ENCODE measurements around the gene SDF4. TPM values are rescaled to one million over a fixed set of nuclear protein-coding genes. Genes with fewer than 3 reads are reported as not detected.

Gene SDF4
- total RNA-seq, 2 experiments from 2014 or later: 96.9 to 99.3 TPM

GRCh38 chr1:1212780-1213344 lies 18.9 kb downstream of the SDF4 start:
- CTCF ChIA-PET: interaction anchor here (1.2 kb wide), 1 partner anchor 90 kb away, joined by 5 read pairs; no protein-coding TSS in a partner anchor
- Mint-ChIP-seq H3K36me3 (ENCODE audit: low read depth) (peaks cover 12% of the 10 kb centered on the region), H3K4me3 (no peak overlapping the region), H3K27me3 (ENCODE audit: low read depth) (no peaks in the 10 kb centered on the region), H3K9me3 (ENCODE audit: insufficient read depth) (no peaks in the 10 kb centered on the region), H3K27ac (peak overlapping the region; percentile 34), H3K4me1 (ENCODE audit: low read depth) (peaks cover 52% of the 10 kb centered on the region)
- POLR2A ChIA-PET: interaction anchor here (0.7 to 0.9 kb wide), 2 partner anchors 14 to 18 kb away, joined by 3 to 4 read pairs; no protein-coding TSS in a partner anchor
- peak; percentile 46 for ATAC-seq
- peak; percentile 77 for DNase-seq

GRCh38 chr1:1211541-1212441 lies 20.0 kb downstream of the SDF4 start:
- ChIA-PET CTCF (interaction anchor here (0.5 kb wide), 1 partner anchor 47 kb away, joined by 3 read pairs; no protein-coding TSS in a partner anchor), POLR2A (interaction anchor here (0.9 kb wide), 1 partner anchor 19 kb away, joined by 4 read pairs; no protein-coding TSS in a partner anchor)
- H3K27me3 Mint-ChIP-seq (ENCODE audit: low read depth): no peaks in the 10 kb centered on the region
- H3K4me1 Mint-ChIP-seq (ENCODE audit: low read depth): peaks cover 56% of the 10 kb centered on the region
- peak overlapping the region; percentile 18 for H3K4me3 Mint-ChIP-seq
- H3K27ac Mint-ChIP-seq: no peak overlapping the region
- DNase-seq: no peak
- H3K9me3 Mint-ChIP-seq (ENCODE audit: insufficient read depth): no peaks in the 10 kb centered on the region
- ATAC-seq: no peak
- peaks cover 6% of the 10 kb centered on the region for H3K36me3 Mint-ChIP-seq (ENCODE audit: low read depth)

- DNase-seq: no peak
- Mint-ChIP-seq H3K4me1 (ENCODE audit: low read depth) (peaks cover 55% of the 10 kb centered on the region), H3K4me3 (no peak overlapping the region), H3K36me3 (ENCODE audit: low read depth) (no peaks in the 10 kb centered on the region), H3K9me3 (ENCODE audit: insufficient read depth) (no peaks in the 10 kb centered on the region), H3K27me3 (ENCODE audit: low read depth) (no peaks in the 10 kb centered on the region), H3K27ac (no peak overlapping the region)
- no peak for ATAC-seq
- POLR2A ChIA-PET: no interaction called here
- CTCF ChIA-PET: interaction anchor here (1.8 kb wide), 1 partner anchor 88 kb away, joined by 6 read pairs; no protein-coding TSS in a partner anchor
Observed at GRCh38 chr1:1210726-1211540, 20.9 kb downstream of the SDF4 start.

- ChIA-PET CTCF (interaction anchor here (1.8 to 2.3 kb wide), 2 partner anchors 86 to 87 kb away, joined by 6 to 16 read pairs; no protein-coding TSS in a partner anchor), POLR2A (interaction anchor here (0.7 to 1.8 kb wide), 3 partner anchors 22 to 37 kb away, joined by 3 to 10 read pairs (median 5); no protein-coding TSS in a partner anchor)
- H3K36me3 Mint-ChIP-seq (ENCODE audit: low read depth): no peaks in the 10 kb centered on the region
- peaks cover 43% of the 10 kb centered on the region for H3K4me1 Mint-ChIP-seq (ENCODE audit: low read depth)
- DNase-seq: peak; percentile 51
- no peaks in the 10 kb centered on the region for H3K9me3 Mint-ChIP-seq (ENCODE audit: insufficient read depth)
- H3K27ac Mint-ChIP-seq: peak overlapping the region; percentile 94
- no peaks in the 10 kb centered on the region for H3K27me3 Mint-ChIP-seq (ENCODE audit: low read depth)
- H3K4me3 Mint-ChIP-seq: peak overlapping the region; percentile 73
- no peak for ATAC-seq
Observed at GRCh38 chr1:1208713-1209433, 22.9 kb downstream of the SDF4 start.

GRCh38 chr1:1207571-1207892 lies 24.3 kb downstream of the SDF4 start:
- no peak overlapping the region for H3K27ac Mint-ChIP-seq
- no peaks in the 10 kb centered on the region for H3K36me3 Mint-ChIP-seq (ENCODE audit: low read depth)
- H3K27me3 Mint-ChIP-seq (ENCODE audit: low read depth): no peaks in the 10 kb centered on the region
- no peak for ATAC-seq
- peaks cover 35% of the 10 kb centered on the region for H3K4me1 Mint-ChIP-seq (ENCODE audit: low read depth)
- DNase-seq: no peak
- ChIA-PET CTCF (interaction anchor here (2.3 kb wide), 1 partner anchor 86 kb away, joined by 16 read pairs; no protein-coding TSS in a partner anchor), POLR2A (interaction anchor here (0.5 to 1.8 kb wide), 6 partner anchors 23 to 195 kb away, joined by 3 to 10 read pairs (median 3); no protein-coding TSS in a partner anchor)
- H3K9me3 Mint-ChIP-seq (ENCODE audit: insufficient read depth): no peaks in the 10 kb centered on the region
- H3K4me3 Mint-ChIP-seq: no peak overlapping the region

GRCh38 chr1:1206966-1207531 lies 24.8 kb downstream of the SDF4 start:
- ChIA-PET CTCF (interaction anchor here (2.3 kb wide), 1 partner anchor 85 kb away, joined by 16 read pairs; no protein-coding TSS in a partner anchor), POLR2A (interaction anchor here (0.5 to 1.8 kb wide), 6 partner anchors 24 to 194 kb away, joined by 3 to 10 read pairs (median 3); no protein-coding TSS in a partner anchor)
- no peak overlapping the region for H3K27ac Mint-ChIP-seq

GRCh38 chr1:1206376-1206965 lies 25.3 kb downstream of the SDF4 start, which contains the start of gene TNFRSF18:
TSS of gene TNFRSF18 (minus strand) at chr1:1206592. CDS start at chr1:1206571, 21 bp downstream.
- ATAC-seq: peak; percentile 32
- CTCF ChIA-PET: interaction anchor here (2.3 to 2.6 kb wide), 2 partner anchors 84 kb away, joined by 10 to 16 read pairs; no protein-coding TSS in a partner anchor

More at GRCh38 chr1:1206966-1207531, 24.8 kb downstream of the SDF4 start:
- Mint-ChIP-seq H3K36me3 (ENCODE audit: low read depth) (no peaks in the 10 kb centered on the region), H3K27me3 (ENCODE audit: low read depth) (no peaks in the 10 kb centered on the region), H3K4me1 (ENCODE audit: low read depth) (peaks cover 33% of the 10 kb centered on the region), H3K4me3 (peak overlapping the region; percentile 61), H3K9me3 (ENCODE audit: insufficient read depth) (no peaks in the 10 kb centered on the region)
- DNase-seq: no peak
- ATAC-seq: no peak

GRCh38 chr1:1205769-1206375 lies 25.9 kb downstream of the SDF4 start:
- Mint-ChIP-seq H3K36me3 (ENCODE audit: low read depth) (no peaks in the 10 kb centered on the region), H3K9me3 (ENCODE audit: insufficient read depth) (no peaks in the 10 kb centered on the region), H3K4me3 (peak overlapping the region; percentile 61), H3K4me1 (ENCODE audit: low read depth) (peaks cover 31% of the 10 kb centered on the region), H3K27ac (no peak overlapping the region), H3K27me3 (ENCODE audit: low read depth) (no peaks in the 10 kb centered on the region)
- no peak for DNase-seq
- CTCF ChIA-PET: interaction anchor here (1.1 to 2.6 kb wide), 2 partner anchors 47 to 84 kb away, joined by 4 to 10 read pairs; no protein-coding TSS in a partner anchor
- no peak for ATAC-seq
- POLR2A ChIA-PET: interaction anchor here (1.1 to 1.3 kb wide), 3 partner anchors 25 to 193 kb away, joined by 3 read pairs; partner anchors contain the start of gene ISG15

More at GRCh38 chr1:1206376-1206965, 25.3 kb downstream of the SDF4 start, which contains the start of gene TNFRSF18:
- H3K4me3 Mint-ChIP-seq: peak within 1 kb of the TSS; percentile 61
- H3K27me3 Mint-ChIP-seq (ENCODE audit: low read depth): no peaks in the 10 kb centered on the region
- no peaks in the 10 kb centered on the region for H3K36me3 Mint-ChIP-seq (ENCODE audit: low read depth)
- no peaks in the 10 kb centered on the region for H3K9me3 Mint-ChIP-seq (ENCODE audit: insufficient read depth)
- POLR2A ChIA-PET: no interaction called here
- H3K4me1 Mint-ChIP-seq (ENCODE audit: low read depth): peaks cover 31% of the 10 kb centered on the region
- DNase-seq: no peak
- peak within 1 kb of the TSS; percentile 43 for H3K27ac Mint-ChIP-seq

GRCh38 chr1:1204998-1205768 lies 26.6 kb downstream of the SDF4 start:
- ChIA-PET POLR2A (interaction anchor here (1.1 to 1.3 kb wide), 3 partner anchors 26 to 192 kb away, joined by 3 read pairs; partner anchors contain the start of gene ISG15), CTCF (interaction anchor here (1.1 to 2.6 kb wide), 2 partner anchors 47 to 83 kb away, joined by 4 to 10 read pairs; no protein-coding TSS in a partner anchor)
- Mint-ChIP-seq H3K9me3 (ENCODE audit: insufficient read depth) (no peaks in the 10 kb centered on the region), H3K27me3 (ENCODE audit: low read depth) (no peaks in the 10 kb centered on the region), H3K4me3 (peak overlapping the region; percentile 59), H3K27ac (no peak overlapping the region), H3K36me3 (ENCODE audit: low read depth) (no peaks in the 10 kb centered on the region), H3K4me1 (ENCODE audit: low read depth) (peaks cover 36% of the 10 kb centered on the region)
- ATAC-seq (no peak), DNase-seq (no peak)

Measured in activated CD8-positive, alpha-beta T cell treated with anti-CD3 and anti-CD28 coated beads, Interleukin-2, amount 10 ng/mL, durations not matched to agents 7 days and 5 days (primary cell).